Upper lobe of left lung (tissue), 4 donors: ENCODE data around the gene CNTLN.

Experiments used
- EP300 ChIP-seq, 4 donors: sonication (generic); formaldehyde crosslinking; IDR thresholded peaks; one replicate each; pipeline ENCODE4 v1.5.1; 2017; ENCODE audit warnings: antibody characterized with exemption in 4 of 4, control low read depth in 2 of 4
- POLR2A ChIP-seq, 4 donors: fragments of 450-650 bp; IDR thresholded peaks; one replicate each; pipeline ENCODE4 v1.5.1; 2016 to 2017; ENCODE audit warnings: antibody characterized with exemption in 4 of 4, mild to moderate bottlenecking in 2 of 4
- POLR2AphosphoS5 ChIP-seq, 2 donors: sonication (generic); formaldehyde crosslinking; IDR thresholded peaks; one replicate each; pipeline ENCODE4 v1.5.1; 2017; ENCODE audit warnings: antibody characterized with exemption in 2 of 2
- TF ChIP-seq, protein P1 (sequence below), 6 experiments: fragments of 450-650 bp in 4 of 6; fragments of 200-600 bp in 2 of 6; sonication (generic) in 2 of 6; IDR thresholded peaks; one replicate each; pipeline ENCODE4 v1.5.1; 2016 to 2019; ENCODE audit warnings: antibody characterized with exemption in 6 of 6

DNA sequence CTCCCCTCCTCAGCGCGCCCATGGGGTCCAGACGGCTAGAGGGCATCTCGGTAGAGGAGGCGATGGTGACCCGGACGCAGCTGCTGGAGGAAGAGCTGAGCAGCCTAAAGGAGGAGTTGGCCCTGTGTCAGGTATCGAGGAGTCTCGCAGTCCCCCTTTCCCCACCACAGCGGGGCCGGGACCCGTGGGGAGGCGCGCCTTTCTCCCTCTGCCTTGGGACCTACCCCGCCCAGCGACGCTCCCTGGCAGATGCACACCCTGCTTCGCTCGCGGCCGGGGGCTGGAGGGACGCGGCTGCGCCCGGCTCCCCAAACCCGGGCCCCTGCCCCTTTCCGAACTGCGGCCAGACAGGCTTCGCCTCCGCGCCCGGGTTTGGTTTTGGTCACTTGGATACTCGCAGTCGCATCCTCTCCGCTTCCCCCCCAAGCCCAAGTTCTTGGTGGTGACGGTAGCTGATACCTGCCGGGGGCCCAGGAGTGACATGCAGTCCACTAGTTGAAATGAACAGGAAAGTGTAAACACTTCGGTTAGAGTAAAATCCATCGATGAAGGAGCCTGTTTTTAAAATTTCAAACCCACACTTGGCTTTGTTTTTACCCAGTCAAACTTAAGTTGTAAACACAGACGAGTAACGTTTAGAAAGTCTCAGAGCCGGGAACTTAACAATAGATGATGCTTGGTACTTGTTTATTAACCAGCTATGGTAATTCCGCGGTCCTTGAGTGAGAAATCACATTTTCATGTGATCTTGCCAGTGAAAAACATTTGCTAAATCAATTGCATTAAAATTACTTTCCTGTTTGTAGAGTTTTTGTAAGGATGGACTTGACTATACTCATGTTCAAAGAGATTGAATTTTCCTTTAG is 688 bp downstream of the CNTLN start:
- TF ChIP-seq, protein P1, sequence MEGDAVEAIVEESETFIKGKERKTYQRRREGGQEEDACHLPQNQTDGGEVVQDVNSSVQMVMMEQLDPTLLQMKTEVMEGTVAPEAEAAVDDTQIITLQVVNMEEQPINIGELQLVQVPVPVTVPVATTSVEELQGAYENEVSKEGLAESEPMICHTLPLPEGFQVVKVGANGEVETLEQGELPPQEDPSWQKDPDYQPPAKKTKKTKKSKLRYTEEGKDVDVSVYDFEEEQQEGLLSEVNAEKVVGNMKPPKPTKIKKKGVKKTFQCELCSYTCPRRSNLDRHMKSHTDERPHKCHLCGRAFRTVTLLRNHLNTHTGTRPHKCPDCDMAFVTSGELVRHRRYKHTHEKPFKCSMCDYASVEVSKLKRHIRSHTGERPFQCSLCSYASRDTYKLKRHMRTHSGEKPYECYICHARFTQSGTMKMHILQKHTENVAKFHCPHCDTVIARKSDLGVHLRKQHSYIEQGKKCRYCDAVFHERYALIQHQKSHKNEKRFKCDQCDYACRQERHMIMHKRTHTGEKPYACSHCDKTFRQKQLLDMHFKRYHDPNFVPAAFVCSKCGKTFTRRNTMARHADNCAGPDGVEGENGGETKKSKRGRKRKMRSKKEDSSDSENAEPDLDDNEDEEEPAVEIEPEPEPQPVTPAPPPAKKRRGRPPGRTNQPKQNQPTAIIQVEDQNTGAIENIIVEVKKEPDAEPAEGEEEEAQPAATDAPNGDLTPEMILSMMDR (IDR thresholded peaks at IDR 0.05) = no peak
- TF ChIP-seq POLR2AphosphoS5 (IDR thresholded peaks at IDR 0.05) (no peak), POLR2A (IDR thresholded peaks at IDR 0.05) (no peak), EP300 (IDR thresholded peaks at IDR 0.05) (no peak)
